DOHH2 (cell line): ENCODE data around the gene STAP2.

Source experiments
- CTCF ChIP-seq: fragments of 200-600 bp; sonication (generic); IDR thresholded peaks from one replicate; pipeline ENCODE4 v1.5.1; 2014; ENCODE audit warnings: antibody characterized with exemption, mild to moderate bottlenecking, low read depth, low read length; ENCODE audit not compliant: poor library complexity, severe bottlenecking
- EZH2phosphoT487 ChIP-seq: fragments of 200-600 bp; sonication (generic); IDR thresholded peaks from 2 replicates; pipeline ENCODE4 v1.6.1; 2017; ENCODE audit warnings: borderline replicate concordance, mild to moderate bottlenecking, antibody characterized with exemption, low read length, moderate library complexity, mixed read lengths

- no peak for TF ChIP-seq CTCF
- TF ChIP-seq EZH2phosphoT487: no peak
Measured at GRCh38 chr19:4369109-4369887, 30.7 kb upstream of the STAP2 start.
